SK-N-SH (cell line): Measurements from ENCODE around the gene PXMP4.

Source experiments
- CHD2 ChIP-seq: fragments of 150-350 bp; IDR thresholded peaks from 2 replicates; pipeline ENCODE4 v1.6.1; 2018; ENCODE audit warnings: low read length; ENCODE audit not compliant: partially characterized antibody
- CTCF ChIP-seq: fragments of 200-600 bp; sonication (generic); IDR thresholded peaks from 2 replicates; pipeline ENCODE4 v1.6.1; 2017; ENCODE audit warnings: antibody characterized with exemption, mild to moderate bottlenecking, moderate library complexity
- ELF1 ChIP-seq: IDR thresholded peaks from 2 replicates; pipeline ENCODE4 v1.4.0; 2012
- EP300 ChIP-seq, 2 experiments: IDR thresholded peaks; 2 replicates each; pipeline versions ENCODE4 v1.4.0 to v1.6.1; 2012; ENCODE audit warnings: borderline replicate concordance in 1 of 2, low read depth in 1 of 2, low read length in 1 of 2
- EZH2phosphoT487 ChIP-seq: fragments of 200-600 bp; sonication (generic); IDR thresholded peaks from 2 replicates; pipeline ENCODE4 v1.6.1; 2017; ENCODE audit warnings: low read depth, mixed run types, mild to moderate bottlenecking, antibody characterized with exemption, moderate library complexity, borderline replicate concordance
- JUND ChIP-seq: IDR thresholded peaks from 2 replicates; pipeline ENCODE4 v1.4.0; 2012
- NRF1 ChIP-seq: IDR thresholded peaks from 2 replicates; pipeline ENCODE4 v1.6.1; 2012; ENCODE audit warnings: low read depth, mild to moderate bottlenecking, low read length
- SIN3A ChIP-seq: IDR thresholded peaks from 2 replicates; pipeline ENCODE4 v1.6.1; 2012; ENCODE audit warnings: low read depth, mild to moderate bottlenecking, low read length, moderate library complexity, borderline replicate concordance
- TAF1 ChIP-seq: IDR thresholded peaks from 2 replicates; pipeline ENCODE4 v1.6.1; 2012; ENCODE audit warnings: low read depth, mild to moderate bottlenecking, low read length, moderate library complexity, borderline replicate concordance

DNA sequence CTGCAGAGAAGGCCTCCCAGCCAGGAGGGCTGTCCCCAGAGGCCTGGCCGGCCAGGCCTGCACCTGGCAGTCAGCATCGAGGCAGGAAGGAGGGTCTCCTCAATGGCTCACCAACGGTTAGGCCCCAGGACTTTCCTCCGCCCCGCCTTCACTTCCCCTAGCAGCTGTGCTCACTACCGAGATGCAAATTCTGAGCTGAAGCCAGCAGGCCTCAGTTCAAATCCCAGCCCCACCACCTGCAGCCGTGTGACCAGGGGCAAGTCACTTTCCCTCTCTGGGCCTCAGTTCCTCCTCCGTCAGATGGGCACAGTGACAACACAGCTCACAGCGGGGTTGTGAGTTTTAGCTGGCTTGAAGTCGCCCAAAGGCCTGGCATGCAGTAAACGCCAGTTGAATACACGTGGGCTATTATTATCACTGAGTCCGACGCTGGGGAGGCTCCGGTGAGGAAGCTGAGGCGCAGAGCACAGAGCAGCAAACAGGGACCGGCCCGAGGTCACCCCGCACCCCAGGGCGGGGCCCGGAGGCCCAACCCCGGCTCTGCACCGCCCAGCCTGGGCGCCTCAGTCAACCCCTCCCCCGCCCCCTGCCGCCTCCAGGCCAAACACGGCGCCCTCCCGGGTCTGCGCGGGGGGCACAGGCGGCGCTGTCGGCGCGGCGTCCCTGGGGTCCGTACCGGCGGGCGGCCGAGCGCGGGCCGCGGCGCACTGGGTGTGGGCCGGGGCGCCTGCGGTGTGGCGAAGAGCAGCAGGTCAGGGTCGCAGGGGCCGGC, 34.6 kb downstream of the PXMP4 start:
- TF ChIP-seq EZH2phosphoT487 (no peak), NRF1 (no peak), TAF1 (no peak), CTCF (no peak), EP300 (IDR thresholded peaks at IDR 0.05; ENCODE audit: borderline replicate concordance in 1 of 2, low read depth in 1 of 2, low read length in 1 of 2) (no peak), ELF1 (no peak), SIN3A (no peak), JUND (no peak), CHD2 (peak; percentile 6)
